Measurements from ENCODE around the gene TSPEAR. TPM values are rescaled to one million over a fixed set of nuclear protein-coding genes. Genes with fewer than 3 reads are reported as not detected.

Gene TSPEAR
- total and polyA plus RNA-seq, 10 donors, result 0.02 to 0.22 (median 0.03) TPM; not detected in 7

DNA sequence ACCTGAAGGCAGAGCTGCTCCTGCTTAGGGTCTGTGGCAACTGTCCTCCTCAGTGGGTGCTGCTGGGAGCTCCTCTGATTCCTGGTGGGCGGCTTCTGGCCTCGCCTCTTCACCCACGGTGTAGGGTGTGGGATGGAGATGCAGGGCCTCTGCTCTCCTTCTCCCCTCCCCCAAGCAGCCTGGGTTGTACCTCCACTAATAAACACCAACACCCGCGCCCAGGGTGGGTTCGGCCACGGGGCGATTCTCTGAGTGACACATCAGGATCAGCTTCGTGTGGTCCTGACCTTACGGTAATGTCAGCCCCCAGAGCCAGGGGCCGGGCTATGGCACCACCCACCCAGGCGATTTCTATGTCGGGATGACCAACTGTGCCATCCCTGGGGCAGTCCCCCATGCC lies 195.0 kb downstream of the TSPEAR start:
- Histone ChIP-seq H3K36me3 (no peaks in the 10 kb centered on the region), H3K9me3 (no peaks in the 10 kb centered on the region), H3K27me3 (replicated peaks in 1 of 7) (peaks cover 0 to 17% (median 0%) of the 10 kb centered on the region in 7 donors), H3K4me3 (no peak overlapping the region), H3K27ac (no peak overlapping the region), H3K4me1 (peaks cover 0 to under 1% (median 0%) of the 10 kb centered on the region in 6 donors)
- no peak for DNase-seq
- no peak for TF ChIP-seq POLR2AphosphoS5 (IDR thresholded peaks at IDR 0.05)
- no peak for TF ChIP-seq POLR2A (IDR thresholded peaks at IDR 0.05)
- TF ChIP-seq, protein P1, sequence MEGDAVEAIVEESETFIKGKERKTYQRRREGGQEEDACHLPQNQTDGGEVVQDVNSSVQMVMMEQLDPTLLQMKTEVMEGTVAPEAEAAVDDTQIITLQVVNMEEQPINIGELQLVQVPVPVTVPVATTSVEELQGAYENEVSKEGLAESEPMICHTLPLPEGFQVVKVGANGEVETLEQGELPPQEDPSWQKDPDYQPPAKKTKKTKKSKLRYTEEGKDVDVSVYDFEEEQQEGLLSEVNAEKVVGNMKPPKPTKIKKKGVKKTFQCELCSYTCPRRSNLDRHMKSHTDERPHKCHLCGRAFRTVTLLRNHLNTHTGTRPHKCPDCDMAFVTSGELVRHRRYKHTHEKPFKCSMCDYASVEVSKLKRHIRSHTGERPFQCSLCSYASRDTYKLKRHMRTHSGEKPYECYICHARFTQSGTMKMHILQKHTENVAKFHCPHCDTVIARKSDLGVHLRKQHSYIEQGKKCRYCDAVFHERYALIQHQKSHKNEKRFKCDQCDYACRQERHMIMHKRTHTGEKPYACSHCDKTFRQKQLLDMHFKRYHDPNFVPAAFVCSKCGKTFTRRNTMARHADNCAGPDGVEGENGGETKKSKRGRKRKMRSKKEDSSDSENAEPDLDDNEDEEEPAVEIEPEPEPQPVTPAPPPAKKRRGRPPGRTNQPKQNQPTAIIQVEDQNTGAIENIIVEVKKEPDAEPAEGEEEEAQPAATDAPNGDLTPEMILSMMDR (IDR thresholded peaks at IDR 0.05 in 8 of 11, conservative IDR thresholded peaks at IDR 0.05 in 3 of 11), result no peak
- intact Hi-C loops (cut with DNase I; ENCODE audit: low total_unique reads), result no loop called here
- WGBS, 5 donors, result 83 to 88% (median 87%) methylated on average over 8 to 13 of the region's 13 CpGs

DNA sequence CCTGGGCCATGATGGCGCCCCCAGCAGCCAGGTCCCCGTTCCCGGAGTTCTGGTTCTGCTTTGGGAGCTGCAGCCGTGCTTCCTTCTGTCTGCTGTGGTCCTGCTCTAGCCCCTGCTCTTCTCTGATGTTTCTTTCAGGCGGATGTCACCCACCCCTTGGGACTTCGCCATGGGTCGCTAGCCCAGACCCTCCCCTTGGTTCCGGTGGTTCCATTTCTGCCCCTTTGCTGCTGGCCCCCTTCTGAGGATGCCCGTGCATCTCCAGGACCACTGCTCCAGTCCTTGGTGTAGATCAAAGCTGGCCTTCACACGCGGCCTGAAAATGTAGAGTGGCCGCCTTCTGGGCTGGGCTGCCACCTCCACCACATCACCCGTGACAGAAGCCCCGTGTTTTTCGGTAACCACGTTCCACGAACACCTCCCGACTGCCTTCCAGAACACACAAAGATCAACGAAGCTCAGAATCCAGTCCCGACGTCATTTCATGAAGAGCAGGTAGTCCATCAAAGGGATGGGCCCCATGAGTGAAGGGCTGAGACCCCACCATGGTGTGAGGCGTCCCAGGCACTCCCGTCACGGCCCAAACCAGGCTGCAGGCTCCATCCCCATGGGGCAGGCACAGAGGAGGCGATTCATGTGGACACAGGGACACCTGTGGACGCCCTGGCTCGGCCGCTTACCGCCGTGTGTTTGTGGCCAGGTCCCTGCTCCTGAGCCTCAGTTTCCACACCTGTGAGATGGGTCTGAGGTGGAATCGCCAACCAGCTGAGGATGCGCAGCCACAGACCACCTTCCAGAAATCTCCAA lies 195.8 kb downstream of the TSPEAR start:
- WGBS, 5 donors, result 83 to 90% (median 86%) methylated on average over 29 to 32 of the region's 32 CpGs
- Histone ChIP-seq H3K27me3 (replicated peaks in 1 of 7) (peaks cover 0 to 13% (median 0%) of the 10 kb centered on the region in 7 donors), H3K4me3 (no peak overlapping the region), H3K9me3 (no peaks in the 10 kb centered on the region), H3K4me1 (peaks cover 0 to 9% (median 5%) of the 10 kb centered on the region in 6 donors), H3K27ac (no peak overlapping the region), H3K36me3 (no peaks in the 10 kb centered on the region)
- no peak for DNase-seq
- TF ChIP-seq POLR2A (IDR thresholded peaks at IDR 0.05) (no peak), POLR2AphosphoS5 (IDR thresholded peaks at IDR 0.05) (no peak)
- TF ChIP-seq, protein P1 (IDR thresholded peaks at IDR 0.05 in 8 of 11, conservative IDR thresholded peaks at IDR 0.05 in 3 of 11), result no peak
- intact Hi-C loops (cut with DNase I; ENCODE audit: low total_unique reads), result no loop called here

DNA sequence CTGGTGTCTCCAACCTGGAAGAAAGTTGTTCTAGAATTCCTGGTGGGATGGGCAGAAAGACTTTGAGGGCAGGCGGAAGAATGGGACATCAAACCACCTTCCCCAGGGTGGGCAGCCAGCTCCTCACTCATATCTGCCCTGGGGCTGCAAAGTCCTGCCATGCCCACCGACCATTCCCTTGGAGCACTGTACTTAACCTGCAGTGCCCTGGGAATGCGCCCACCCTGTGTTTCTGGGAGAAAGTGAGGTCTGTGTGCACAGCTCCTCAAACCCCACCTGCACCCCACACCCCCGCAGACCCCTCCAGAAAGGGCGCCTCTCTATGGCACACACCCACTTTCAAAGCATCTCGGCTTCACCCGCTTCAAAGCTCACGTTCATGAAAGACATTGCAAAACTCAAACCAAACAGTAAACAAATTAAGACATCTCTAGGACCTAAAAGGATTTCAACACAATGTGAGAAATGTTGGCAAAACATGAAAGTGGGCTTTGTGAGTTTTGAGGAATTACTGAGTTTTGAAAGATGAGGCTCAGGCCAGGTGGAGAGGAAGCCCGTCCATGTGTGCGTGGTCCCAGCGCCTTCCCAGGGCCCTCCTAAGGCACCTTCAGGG lies 196.5 kb downstream of the TSPEAR start:
- H3K27ac ChIP-seq, result no peak overlapping the region
- TF ChIP-seq, protein P1 (IDR thresholded peaks at IDR 0.05 in 8 of 11, conservative IDR thresholded peaks at IDR 0.05 in 3 of 11), result no peak
- no peak for TF ChIP-seq POLR2A (IDR thresholded peaks at IDR 0.05)
- H3K4me3 ChIP-seq, result no peak overlapping the region
- intact Hi-C loops (cut with DNase I; ENCODE audit: low total_unique reads), result loop anchor here (5.0 kb wide), 2 partner anchors 227 to 277 kb away; no protein-coding TSS in a partner anchor
- peaks cover 0 to 16% (median 11%) of the 10 kb centered on the region in 6 donors for H3K4me1 ChIP-seq
- 67 to 86% (median 79%) methylated on average over 10 to 11 of the region's 11 CpGs for WGBS, 5 donors
- peaks cover 0 to 13% (median 0%) of the 10 kb centered on the region in 7 donors for H3K27me3 ChIP-seq (replicated peaks in 1 of 7)
- H3K36me3 ChIP-seq, result no peaks in the 10 kb centered on the region
- no peaks in the 10 kb centered on the region for H3K9me3 ChIP-seq
- no peak for DNase-seq

DNA sequence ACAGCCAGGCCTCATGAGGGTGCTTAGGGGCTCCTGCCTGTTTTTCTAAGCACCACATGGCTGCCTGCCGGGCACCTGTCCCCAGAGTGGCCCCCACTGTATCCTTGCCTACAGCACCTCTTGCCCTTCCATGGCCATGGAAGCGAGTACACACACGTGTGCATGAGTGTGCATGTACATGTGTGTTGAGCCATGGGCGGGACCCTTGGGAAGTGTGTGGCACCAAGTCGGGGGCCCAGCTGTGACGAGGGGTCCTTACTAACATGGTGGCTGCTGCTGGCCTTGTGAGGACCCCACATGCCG lies 197.2 kb downstream of the TSPEAR start:
- TF ChIP-seq POLR2AphosphoS5 (IDR thresholded peaks at IDR 0.05), result no peak
- TF ChIP-seq POLR2A (IDR thresholded peaks at IDR 0.05), result no peak
- TF ChIP-seq, protein P1 (IDR thresholded peaks at IDR 0.05 in 8 of 11, conservative IDR thresholded peaks at IDR 0.05 in 3 of 11), result no peak
- H3K36me3 ChIP-seq, result no peaks in the 10 kb centered on the region
- peaks cover 0 to 17% (median 11%) of the 10 kb centered on the region in 6 donors for H3K4me1 ChIP-seq
- 84 to 97% (median 92%) methylated on average over 7 of the region's 7 CpGs; no CpG with 5 or more reads in 1 of the 5 donors for WGBS, 5 donors
- H3K27me3 ChIP-seq (replicated peaks in 1 of 7), result peaks cover 0 to 16% (median 0%) of the 10 kb centered on the region in 7 donors
- H3K4me3 ChIP-seq, result no peak overlapping the region
- no peak for DNase-seq
- H3K9me3 ChIP-seq, result no peaks in the 10 kb centered on the region
- no peak overlapping the region for H3K27ac ChIP-seq
- intact Hi-C loops (cut with DNase I; ENCODE audit: low total_unique reads), result loop anchor here (5.0 kb wide), 2 partner anchors 228 to 278 kb away; no protein-coding TSS in a partner anchor

All from spleen (tissue), 11 donors.